K562 (cell line): ENCODE data around the gene ZRANB3. TPM values are rescaled to one million over a fixed set of nuclear protein-coding genes. Genes with fewer than 3 reads are reported as not detected.

ENCODE experiments used
- ATAC-seq: fragments of 200-7000 bp; cut with Tn5 transposase; 3 replicates; pipeline ENCODE4 v1.9.1; 2020; ENCODE audit warnings: moderate library complexity
- BruUV-seq: library from RNA; stranded (reverse); fragments of 400-500 nt; replicated peaks from 2 replicates; lab custom pipeline; 2021; lab: Mats Ljungman, UMichigan
- CTCF ChIA-PET: fragments of 300-600 bp; formaldehyde crosslinking; extraction: SDS; loops from one replicate; lab custom pipeline; 2021; ENCODE audit warnings: low intra/inter-chr PET ratio; lab: Yijun Ruan, JAX
- POLR2A ChIA-PET: fragments of 300-600, 350-650 bp; sonication (Branson Sonifier 250); formaldehyde crosslinking; extraction: SDS; loops from one replicate; lab custom pipeline; 2021; ENCODE audit warnings: antibody characterized with exemption, inconsistent platforms; lab: Yijun Ruan, JAX
- DNase-seq, 4 experiments: peaks; one replicate each; pipeline versions ENCODE4 v3.0.0 to v3.0.0-alpha.2; 2011 to 2018; ENCODE audit warnings: low spot score in 3 of 4, mixed read lengths in 3 of 4; ENCODE audit errors: extremely low read depth in 1 of 4
- FAIRE-seq: peaks from 2 replicates; lab custom pipeline; 2011; peaks lifted over from hg19 to GRCh38; lab: Jason Lieb, UNC
- H2AFZ ChIP-seq: 2 replicates; pipeline ENCODE4 v1.6.0; 2011; ENCODE audit warnings: low read depth, low read length, control low read depth, inconsistent platforms
- H3K27ac ChIP-seq: fragments of 200-600 bp; 3 replicates; pipeline ENCODE4 v1.8.0; 2011; ENCODE audit warnings: low read depth, mild to moderate bottlenecking, control low read depth, inconsistent platforms, low read length, moderate library complexity, mixed read lengths; ENCODE audit errors: extremely low read depth
- H3K27me3 ChIP-seq, 2 experiments: fragments of 300-600 bp in 1 of 2; 2 replicates in 1 of 2; 3 replicates in 1 of 2; pipeline versions ENCODE4 v1.6.0 to v1.8.0; 2011; ENCODE audit warnings: inconsistent platforms in 2 of 2, low read length in 2 of 2, mild to moderate bottlenecking in 1 of 2, mixed read lengths in 1 of 2, moderate library complexity in 1 of 2; ENCODE audit not compliant: control insufficient read depth in 2 of 2, insufficient read depth in 2 of 2
- H3K36me3 ChIP-seq: fragments of 300-600 bp; 3 replicates; pipeline ENCODE4 v1.8.0; 2011; ENCODE audit warnings: mild to moderate bottlenecking, low read length, inconsistent platforms; ENCODE audit not compliant: control insufficient read depth, insufficient read depth
- H3K4me1 ChIP-seq, 2 experiments: fragments of 200-600 bp in 1 of 2; replicated peaks in 1 of 2; 2 replicates in 1 of 2; 3 replicates in 1 of 2; pipeline versions ENCODE4 v1.5.1 to v1.8.0; 2011; ENCODE audit warnings: inconsistent platforms in 2 of 2, low read length in 2 of 2, mild to moderate bottlenecking in 1 of 2, mixed read lengths in 1 of 2, moderate library complexity in 1 of 2; ENCODE audit not compliant: control insufficient read depth in 2 of 2, insufficient read depth in 2 of 2
- H3K4me2 ChIP-seq: 2 replicates; pipeline ENCODE4 v1.6.1; 2011; ENCODE audit warnings: low read length, control low read depth, inconsistent platforms, mixed read lengths; ENCODE audit not compliant: insufficient read depth
- H3K4me3 ChIP-seq: fragments of 200-600 bp; sonication (generic), shearing (Covaris generic); 2 replicates; pipeline ENCODE4 v1.5.1; 2016; ENCODE audit warnings: control low read depth, inconsistent platforms
- H3K79me2 ChIP-seq: fragments of 200-600 bp; 3 replicates; pipeline ENCODE4 v1.8.0; 2011; ENCODE audit warnings: low read length, inconsistent platforms; ENCODE audit not compliant: control insufficient read depth, insufficient read depth
- H3K9ac ChIP-seq, 2 experiments: 2 replicates each; pipeline versions ENCODE4 v1.6.0 to v1.6.1; 2011; ENCODE audit warnings: low read depth in 2 of 2, low read length in 2 of 2, control low read depth in 1 of 2, inconsistent platforms in 1 of 2, mild to moderate bottlenecking in 1 of 2, mixed read lengths in 1 of 2; ENCODE audit not compliant: insufficient read depth in 1 of 2
- H3K9me1 ChIP-seq: one replicate; pipeline ENCODE4 v1.6.0; 2011; ENCODE audit warnings: inconsistent platforms, mild to moderate bottlenecking, low read length, moderate library complexity; ENCODE audit not compliant: control insufficient read depth, insufficient read depth
- H3K9me3 ChIP-seq: replicated peaks from 2 replicates; pipeline ENCODE4 v1.5.1; 2011; ENCODE audit warnings: low read depth, low read length, inconsistent platforms; ENCODE audit not compliant: control insufficient read depth, insufficient read depth
- H4K20me1 ChIP-seq: replicated peaks from 2 replicates; pipeline ENCODE4 v1.6.1; 2011; ENCODE audit warnings: low read length, inconsistent platforms, mixed read lengths; ENCODE audit not compliant: control insufficient read depth, insufficient read depth
- CEBPB ChIP-seq: fragments of 450-650 bp; IDR thresholded peaks from 2 replicates; pipeline ENCODE4 v1.6.1; 2016; ENCODE audit warnings: missing genetic modification characterization, missing compliant biosample characterization
- RBM39 ChIP-seq: fragments of 200-400 bp; formaldehyde crosslinking; optimal IDR thresholded peaks from 2 replicates; pipeline ENCODE3; 2018; ENCODE audit warnings: low read depth, low read length
- RUNX1 ChIP-seq: sonication (generic); IDR thresholded peaks from 2 replicates; pipeline ENCODE4 v1.6.1; 2016; ENCODE audit warnings: antibody characterized with exemption, low read depth
- WGBS: fragments of 100-300 bp; shearing (Covaris generic); methylation state at CpG from one replicate; pipeline ENCODE4 v1.1.6; 2016; ENCODE audit warnings: low coverage, mixed read lengths; ENCODE audit not compliant: insufficient coverage; ENCODE audit errors: missing lambda C conversion rate; 5-methylcytosine and 5-hydroxymethylcytosine counted together
- in situ Hi-C: fragments of 300-500 bp; cut with MboI; formaldehyde crosslinking; loops from 4 replicates; pipeline ENCODE4 v1.15.0; 2018; ENCODE audit warnings: inconsistent platforms, mixed read lengths
- intact Hi-C: fragments of 100-400 bp; cut with micrococcal nuclease; formaldehyde crosslinking; loops from 2 replicates; pipeline ENCODE4 v1.14.2; 2022
- polyA plus RNA-seq, 8 experiments: library from polyadenylated mRNA; depleted of rRNA in 4 of 8; stranded (reverse) in 5 of 8; unstranded in 3 of 8; fragments of >200 nt; fragmentation: Nextera tagmentation in 2 of 8; fragmentation: Illumina TruSeq in 1 of 8; extraction: Ambion mirVana in 2 of 8; extraction: Trizol in 1 of 8; gene quantifications; 2 replicates each; pipeline versions ENCODE4 v1.2.1 to v1.2.3, GENCODE V29; 2011 to 2014; ENCODE audit warnings: inconsistent platforms in 1 of 8, missing spikeins in 1 of 8
- total RNA-seq, 7 experiments: library from RNA; depleted of rRNA in 6 of 7; stranded (reverse); fragments of >200 nt in 6 of 7; fragmentation: Illumina TruSeq in 2 of 7; extraction: Trizol in 2 of 7; gene quantifications; 2 replicates each; pipeline versions ENCODE4 v1.2.1 to v1.2.3, GENCODE V29; 2011 to 2021; ENCODE audit warnings: low replicate concordance in 1 of 7

The ZRANB3 gene
- total and polyA plus RNA-seq, 9 of the 15 experiments (the other 6 are each of a cell fraction or from before 2014, with no cell fraction given) = 8.6 to 21.3 (median 14.7) TPM

DNA sequence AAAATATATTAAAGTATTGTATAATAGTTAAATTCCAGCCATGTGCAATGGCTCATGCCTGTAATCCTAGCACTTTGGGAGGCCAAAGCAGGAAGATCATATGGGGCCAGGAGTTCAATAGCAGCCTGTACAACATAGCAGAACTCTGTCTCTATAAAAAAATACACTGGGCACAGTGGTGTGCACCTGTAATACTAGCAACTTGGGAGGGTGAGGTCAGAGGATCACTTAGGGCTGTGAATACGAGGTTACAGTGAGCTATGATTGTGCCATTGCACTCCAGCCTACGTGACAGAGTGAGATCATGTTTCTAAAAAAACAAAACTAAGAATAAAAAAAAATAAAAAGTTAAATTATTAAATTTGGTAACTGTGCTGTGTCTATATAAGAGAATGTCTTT is 36.1 kb downstream of the ZRANB3 start:
- FAIRE-seq (no peak), DNase-seq (no peak), ATAC-seq (no peak)
- Histone ChIP-seq H3K9ac (no peak overlapping the region), H3K4me2 (no peak overlapping the region), H4K20me1 (no peaks in the 10 kb centered on the region), H3K27me3 (no peaks in the 10 kb centered on the region), H3K27ac (no peak overlapping the region), H3K79me2 (no peaks in the 10 kb centered on the region), H3K9me1 (no peaks in the 10 kb centered on the region), H3K4me3 (no peak overlapping the region), H3K36me3 (peaks cover 4% of the 10 kb centered on the region; the same call in 1 of the 3 replicates), H3K4me1 (no peaks in the 10 kb centered on the region), H2AFZ (no peak overlapping the region), H3K9me3 (no peaks in the 10 kb centered on the region)
- WGBS = 79% methylated on average over 2 of the region's 2 CpGs
- intact Hi-C loops (no loop called here), in situ Hi-C loops (no loop called here)
- TF ChIP-seq CEBPB (tag) = peak; percentile 1; the same call in 1 of the 2 replicates
- no peak for TF ChIP-seq RUNX1
- no TSS peak for BruUV-seq
- CTCF ChIA-PET = no interaction called here
- POLR2A ChIA-PET = no interaction called here

DNA sequence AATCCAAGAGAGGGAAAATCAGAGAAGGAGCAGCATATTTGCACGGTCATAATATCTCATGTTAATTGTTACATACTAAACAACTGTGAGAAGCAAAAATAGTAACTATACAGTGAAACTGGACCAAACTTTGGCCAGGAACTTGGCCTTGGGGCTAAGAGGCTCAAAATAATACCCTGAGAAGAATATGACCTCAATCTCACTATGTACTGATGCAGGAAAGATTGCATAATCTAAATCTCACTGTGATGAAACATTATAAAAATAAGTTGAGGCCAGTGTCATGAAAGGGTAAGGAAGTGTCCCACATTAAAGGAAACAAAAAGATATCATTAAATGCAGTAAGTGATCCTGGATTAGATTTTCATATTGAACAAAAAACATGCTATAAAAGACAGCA is 36.5 kb downstream of the ZRANB3 start:
- ATAC-seq (no peak), DNase-seq (no peak)
- Histone ChIP-seq H3K9me1 (no peaks in the 10 kb centered on the region), H4K20me1 (no peaks in the 10 kb centered on the region), H3K79me2 (no peaks in the 10 kb centered on the region), H3K9me3 (no peaks in the 10 kb centered on the region)
- peak; percentile 39; the same call in 1 of the 2 replicates for TF ChIP-seq CEBPB (tag)
- no peak for TF ChIP-seq RBM39
- TF ChIP-seq, all 486 proteins: peak for 1
- peaks cover 2% of the 10 kb centered on the region; the same call in 1 of the 3 replicates for H3K36me3 ChIP-seq
- no peak overlapping the region for H2AFZ ChIP-seq
- intact Hi-C loops = no loop called here
- in situ Hi-C loops = no loop called here
- H3K4me1 ChIP-seq = no peaks in the 10 kb centered on the region
- H3K27ac ChIP-seq = no peak overlapping the region
- no TSS peak for BruUV-seq
- ChIA-PET CTCF (no interaction called here), POLR2A (no interaction called here)
- WGBS = 43% methylated on average over 1 of the region's 1 CpG
- no peak for FAIRE-seq
- no peaks in the 10 kb centered on the region for H3K27me3 ChIP-seq
- no peak overlapping the region for H3K9ac ChIP-seq
- no peak overlapping the region for H3K4me3 ChIP-seq
- H3K4me2 ChIP-seq = no peak overlapping the region
